GM21576 (cell line): Measurements from ENCODE around the gene ABCB8.
"Not testable (repeated sequence)": the region's sequence is repeated elsewhere in the genome, so short reads cannot be mapped to it uniquely, and the experiment has no call there.

ENCODE experiments used
- ATAC-seq: cut with Tn5 transposase; IDR thresholded peaks from one replicate; pipeline ENCODE4 v1.9.1; 2021; ENCODE audit warnings: mild to moderate bottlenecking, moderate library complexity; ENCODE audit not compliant: unreplicated experiment

ABCB8 gene

DNA sequence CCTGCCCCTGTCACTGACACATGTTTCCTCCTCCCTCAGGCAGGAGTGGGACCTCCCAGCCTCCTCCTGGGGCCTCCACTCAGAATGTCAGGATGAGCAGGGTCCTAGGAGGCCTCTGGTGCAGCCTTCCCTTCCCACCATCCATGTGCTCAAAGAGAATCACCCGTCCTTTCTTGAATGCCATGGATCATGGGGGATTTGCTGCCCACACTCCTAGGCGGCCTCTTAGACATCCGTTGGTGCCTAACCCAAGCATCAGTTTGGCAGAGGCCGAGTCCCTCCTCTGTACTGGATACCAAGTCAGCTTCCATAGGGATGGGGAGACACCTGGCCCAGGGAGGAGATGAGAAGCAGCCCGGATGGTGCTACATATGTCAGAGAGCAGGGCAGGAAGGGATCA lies 30.4 kb upstream of the ABCB8 start:
- no peak for ATAC-seq

DNA sequence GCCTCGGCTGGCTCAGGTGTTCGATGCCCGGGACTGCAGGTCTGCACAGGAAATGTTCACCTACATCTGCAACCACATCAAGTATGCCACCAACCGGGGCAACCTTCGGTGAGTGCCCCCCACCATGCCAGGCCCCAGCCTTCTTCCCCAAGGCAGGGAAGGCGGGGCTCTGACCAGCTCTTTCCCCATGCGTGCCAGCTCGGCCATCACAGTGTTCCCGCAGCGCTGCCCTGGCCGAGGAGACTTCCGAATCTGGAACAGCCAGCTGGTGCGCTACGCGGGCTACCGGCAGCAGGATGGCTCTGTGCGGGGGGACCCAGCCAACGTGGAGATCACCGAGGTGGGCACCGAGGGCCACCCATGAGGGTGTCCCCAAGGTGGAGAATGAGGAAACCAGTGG lies 29.9 kb upstream of the ABCB8 start:
- ATAC-seq = no peak

DNA sequence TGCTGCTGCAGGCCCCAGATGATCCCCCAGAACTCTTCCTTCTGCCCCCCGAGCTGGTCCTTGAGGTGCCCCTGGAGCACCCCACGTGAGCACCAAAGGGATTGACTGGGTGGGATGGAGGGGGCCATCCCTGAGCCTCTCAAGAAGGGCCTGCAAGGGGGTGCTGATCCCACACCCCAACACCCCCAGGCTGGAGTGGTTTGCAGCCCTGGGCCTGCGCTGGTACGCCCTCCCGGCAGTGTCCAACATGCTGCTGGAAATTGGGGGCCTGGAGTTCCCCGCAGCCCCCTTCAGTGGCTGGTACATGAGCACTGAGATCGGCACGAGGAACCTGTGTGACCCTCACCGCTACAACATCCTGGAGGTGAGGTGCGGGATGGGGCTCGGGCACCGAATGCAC lies 29.2 kb upstream of the ABCB8 start:
- no peak for ATAC-seq

DNA sequence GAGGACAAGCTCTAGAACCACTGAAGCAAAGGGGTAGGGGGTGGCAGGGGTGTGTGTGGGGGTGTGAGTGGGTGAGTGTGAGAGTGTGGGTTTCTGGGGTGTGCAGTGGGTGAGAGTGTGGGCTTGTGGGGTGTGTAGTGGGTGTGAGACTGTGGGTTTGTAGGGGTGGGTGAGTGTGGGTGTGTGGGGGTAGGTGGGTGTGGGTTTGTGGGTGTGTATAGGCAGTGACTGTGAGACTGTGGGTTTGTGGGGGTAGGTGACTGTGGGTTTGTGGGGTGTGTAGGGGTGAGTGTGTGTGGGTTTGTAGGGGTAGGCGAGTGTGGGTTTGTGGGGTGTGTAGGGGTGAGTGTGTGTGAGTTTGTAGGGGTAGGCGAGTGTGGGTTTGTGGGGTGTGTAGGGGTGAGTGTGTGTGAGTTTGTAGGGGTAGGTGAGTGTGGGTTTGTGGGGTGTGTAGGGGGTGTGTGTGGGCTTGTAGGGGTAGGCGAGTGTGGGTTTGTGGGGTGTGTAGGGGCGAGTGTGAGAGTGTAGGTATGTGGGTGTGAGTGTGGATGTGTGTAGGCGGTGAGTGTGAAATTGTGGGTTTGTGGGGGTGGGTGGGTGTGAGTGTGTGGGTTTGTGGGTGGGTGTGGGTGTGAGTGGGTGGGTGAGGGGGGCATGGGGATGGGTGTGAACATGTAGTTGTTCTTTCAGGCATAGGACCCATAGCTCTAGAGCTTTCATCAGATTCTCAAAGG lies 28.6 kb upstream of the ABCB8 start:
- no peak for ATAC-seq

DNA sequence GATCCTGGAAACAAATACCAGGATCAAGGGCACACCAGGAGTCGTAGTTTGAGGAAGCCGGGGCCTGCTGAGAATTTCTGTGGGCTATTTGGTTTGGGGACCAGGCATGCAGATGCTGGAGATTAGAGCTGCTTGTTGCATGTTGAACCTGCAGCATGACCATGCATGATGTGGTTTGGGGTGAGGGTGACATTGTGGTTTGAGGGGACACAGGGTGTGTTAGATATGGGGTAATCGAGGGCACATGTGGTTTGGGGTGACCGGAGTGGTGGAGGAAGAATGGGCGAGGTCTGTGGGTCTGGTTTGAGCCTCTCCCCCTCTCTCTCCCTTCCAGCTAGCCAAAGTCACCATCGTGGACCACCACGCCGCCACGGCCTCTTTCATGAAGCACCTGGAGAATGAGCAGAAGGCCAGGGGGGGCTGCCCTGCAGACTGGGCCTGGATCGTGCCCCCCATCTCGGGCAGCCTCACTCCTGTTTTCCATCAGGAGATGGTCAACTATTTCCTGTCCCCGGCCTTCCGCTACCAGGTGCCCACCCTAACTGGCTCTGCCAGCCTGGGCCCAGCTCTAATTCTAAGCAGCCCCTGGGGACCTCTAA lies 27.3 kb upstream of the ABCB8 start:
- no peak for ATAC-seq

DNA sequence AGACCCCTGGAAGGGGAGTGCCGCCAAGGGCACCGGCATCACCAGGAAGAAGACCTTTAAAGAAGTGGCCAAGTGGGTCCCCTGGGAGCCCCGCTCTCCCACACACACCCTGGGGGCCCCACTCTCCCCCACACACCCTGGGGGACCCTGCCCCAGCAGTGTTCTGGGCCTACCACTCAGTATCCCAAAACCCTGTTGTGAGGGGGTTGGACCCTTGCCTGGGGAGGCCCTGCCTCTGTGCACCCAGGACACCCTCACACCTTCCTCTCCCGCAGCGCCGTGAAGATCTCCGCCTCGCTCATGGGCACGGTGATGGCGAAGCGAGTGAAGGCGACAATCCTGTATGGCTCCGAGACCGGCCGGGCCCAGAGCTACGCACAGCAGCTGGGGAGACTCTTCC lies 26.7 kb upstream of the ABCB8 start:
- no peak for ATAC-seq

DNA sequence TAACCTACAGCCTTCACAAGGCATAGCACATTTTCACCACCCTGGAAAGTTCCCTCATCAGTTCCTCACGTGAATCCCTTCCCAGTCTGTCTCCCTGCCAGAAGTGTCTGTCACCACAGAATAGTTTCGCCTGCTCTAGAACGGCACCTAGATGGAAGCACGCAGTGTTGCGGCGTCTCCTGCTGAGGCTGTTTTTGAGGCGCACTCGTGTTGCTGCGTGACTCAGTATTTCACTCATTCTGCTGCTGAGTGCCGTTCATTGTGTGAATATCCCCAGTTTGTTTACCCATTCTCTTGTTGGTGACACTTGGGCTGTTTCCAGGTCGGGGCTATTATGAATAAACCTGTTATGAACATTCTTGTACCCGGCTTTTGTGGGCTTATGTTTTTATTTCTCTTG lies 24.7 kb upstream of the ABCB8 start:
- no peak for ATAC-seq

DNA sequence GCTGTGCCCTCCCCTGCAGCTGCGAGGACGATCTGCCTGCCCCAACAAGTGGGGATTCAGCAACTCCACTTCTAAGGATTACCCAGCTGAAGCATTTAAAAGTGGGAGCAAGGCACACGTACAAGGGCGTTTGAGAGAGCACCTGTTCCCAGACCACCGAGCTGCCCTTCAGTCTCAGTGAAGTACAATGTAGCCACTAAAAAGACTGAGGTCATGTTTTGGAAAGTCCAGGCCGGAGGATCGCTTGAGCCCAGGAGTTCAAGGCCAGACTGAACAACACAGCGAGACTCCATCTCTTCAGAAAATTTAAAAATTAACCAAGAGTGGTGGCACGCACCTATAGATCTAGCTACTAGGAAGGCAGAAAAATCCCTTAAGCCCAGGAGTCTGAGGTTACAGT lies 22.7 kb upstream of the ABCB8 start:
- ATAC-seq = no peak

DNA sequence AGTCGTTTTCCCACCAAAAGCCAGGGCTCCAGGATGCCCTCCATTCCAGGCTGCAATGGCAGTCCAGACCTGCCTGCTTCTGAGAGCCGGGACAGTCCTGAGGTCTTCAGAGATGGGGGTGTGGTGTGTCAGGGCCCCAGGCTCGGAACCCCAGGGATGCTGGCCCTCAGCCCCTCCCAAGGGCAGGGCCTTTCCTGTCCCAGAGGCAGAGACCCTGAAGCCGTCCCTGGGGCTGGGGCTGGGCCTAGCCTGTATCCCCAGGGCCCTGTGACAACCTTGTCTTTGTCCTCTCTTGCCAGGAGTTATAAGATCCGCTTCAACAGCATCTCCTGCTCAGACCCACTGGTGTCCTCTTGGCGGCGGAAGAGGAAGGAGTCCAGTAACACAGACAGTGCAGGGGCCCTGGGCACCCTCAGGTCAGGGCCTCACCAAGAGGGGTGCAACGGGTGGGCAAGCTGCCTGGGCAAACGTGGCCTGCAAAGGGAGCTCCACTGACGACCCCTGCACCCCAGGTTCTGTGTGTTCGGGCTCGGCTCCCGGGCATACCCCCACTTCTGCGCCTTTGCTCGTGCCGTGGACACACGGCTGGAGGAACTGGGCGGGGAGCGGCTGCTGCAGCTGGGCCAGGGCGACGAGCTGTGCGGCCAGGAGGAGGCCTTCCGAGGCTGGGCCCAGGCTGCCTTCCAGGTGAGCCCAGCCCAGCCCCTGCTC lies 21.5 kb upstream of the ABCB8 start:
- no peak for ATAC-seq

DNA sequence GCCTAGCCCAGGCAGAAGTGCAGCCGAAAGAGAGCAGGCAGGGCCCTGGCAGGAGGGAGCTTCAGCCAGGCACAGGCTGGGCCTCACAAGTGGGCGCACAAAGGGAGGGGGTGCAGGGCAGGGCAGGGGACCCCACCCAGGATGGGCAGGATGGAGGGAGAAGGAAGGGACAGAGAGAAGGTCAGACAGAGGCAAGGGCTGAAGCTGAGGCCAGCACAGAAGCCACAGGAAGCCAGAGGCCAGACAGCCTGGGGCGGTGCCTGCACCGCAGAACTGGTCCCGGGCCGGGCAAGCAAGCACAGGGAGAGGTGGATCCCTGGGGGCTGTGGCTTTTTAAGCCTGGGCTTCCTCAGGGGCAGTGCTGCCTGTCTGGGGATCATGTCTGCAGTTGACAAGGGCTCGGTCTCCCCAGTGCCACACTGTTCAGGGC lies 20.8 kb upstream of the ABCB8 start:
- no peak for ATAC-seq

DNA sequence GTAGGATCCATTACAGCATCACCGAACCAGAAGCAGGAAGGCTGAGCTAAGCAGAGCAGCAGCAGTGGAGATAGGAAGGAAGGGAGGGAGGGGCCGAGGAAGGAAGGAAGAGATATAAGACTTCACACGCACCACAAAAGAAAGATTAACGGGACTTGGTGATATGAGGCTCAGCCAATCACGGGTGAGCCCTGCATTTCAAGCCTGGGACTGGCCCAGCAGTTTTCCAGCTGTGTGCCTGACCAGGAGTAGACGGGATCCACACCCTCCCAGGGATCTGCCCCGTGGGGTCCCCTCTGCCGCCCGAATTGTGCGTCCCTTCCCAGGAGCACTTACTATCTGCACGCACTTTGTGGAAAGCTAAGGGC lies 20.1 kb upstream of the ABCB8 start:
- ATAC-seq = no peak

DNA sequence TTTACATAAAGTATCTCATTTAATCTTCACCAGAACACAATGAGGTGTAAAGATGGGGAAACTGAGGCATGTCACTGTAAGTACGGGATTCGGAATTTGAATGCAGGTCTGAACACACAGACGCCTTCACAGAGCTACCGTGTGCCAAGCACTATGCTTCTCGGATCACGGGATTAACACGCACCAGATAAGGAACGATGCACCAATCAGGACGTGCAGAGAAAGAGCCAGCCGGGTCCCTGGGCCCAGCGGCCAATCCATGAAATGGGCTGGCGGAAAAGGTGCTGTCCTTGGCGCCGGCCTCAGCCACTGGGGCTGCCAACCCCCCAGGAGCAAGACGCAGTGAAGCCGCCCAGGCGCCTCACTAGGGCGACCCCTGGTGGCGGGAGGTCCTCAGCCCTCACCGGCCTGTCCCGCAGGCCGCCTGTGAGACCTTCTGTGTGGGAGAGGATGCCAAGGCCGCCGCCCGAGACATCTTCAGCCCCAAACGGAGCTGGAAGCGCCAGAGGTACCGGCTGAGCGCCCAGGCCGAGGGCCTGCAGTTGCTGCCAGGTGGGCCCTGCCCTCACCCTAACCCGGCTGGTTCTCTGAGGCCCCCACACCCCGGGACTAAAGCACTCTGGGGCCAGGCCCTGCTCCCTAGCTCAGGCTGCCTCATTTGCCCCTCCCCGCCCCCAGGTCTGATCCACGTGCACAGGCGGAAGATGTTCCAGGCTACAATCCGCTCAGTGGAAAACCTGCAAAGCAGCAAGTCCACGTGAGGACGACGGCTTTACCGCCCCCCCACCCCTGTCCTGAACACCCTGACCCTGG lies 19.5 kb upstream of the ABCB8 start:
- ATAC-seq = no peak

DNA sequence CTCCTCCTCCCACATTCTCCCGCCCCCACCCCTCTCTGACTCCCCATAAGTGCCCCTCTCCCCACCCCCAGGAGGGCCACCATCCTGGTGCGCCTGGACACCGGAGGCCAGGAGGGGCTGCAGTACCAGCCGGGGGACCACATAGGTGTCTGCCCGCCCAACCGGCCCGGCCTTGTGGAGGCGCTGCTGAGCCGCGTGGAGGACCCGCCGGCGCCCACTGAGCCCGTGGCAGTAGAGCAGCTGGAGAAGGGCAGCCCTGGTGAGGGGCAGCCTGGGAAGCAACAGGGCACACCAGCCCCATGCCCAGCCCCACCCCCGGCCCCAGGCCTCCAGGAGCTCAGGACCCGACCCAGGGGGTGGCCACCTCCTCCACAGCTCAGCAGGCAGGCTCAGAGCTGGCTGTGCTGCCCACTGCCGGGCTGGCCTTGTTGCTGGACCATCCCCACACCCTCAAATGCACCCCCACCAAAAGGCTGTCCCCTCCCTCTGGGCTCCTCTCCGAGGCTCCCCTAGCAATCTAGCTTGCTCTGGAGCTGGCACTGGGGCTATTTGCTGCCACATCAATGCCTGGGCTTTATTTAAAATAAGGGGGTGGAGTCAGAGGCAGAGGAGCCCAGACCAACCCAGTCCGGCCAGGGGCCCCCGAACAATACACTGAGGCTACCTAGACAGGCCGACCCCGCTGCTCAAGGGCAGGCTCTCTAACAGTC lies 18.8 kb upstream of the ABCB8 start:
- ATAC-seq = no peak

DNA sequence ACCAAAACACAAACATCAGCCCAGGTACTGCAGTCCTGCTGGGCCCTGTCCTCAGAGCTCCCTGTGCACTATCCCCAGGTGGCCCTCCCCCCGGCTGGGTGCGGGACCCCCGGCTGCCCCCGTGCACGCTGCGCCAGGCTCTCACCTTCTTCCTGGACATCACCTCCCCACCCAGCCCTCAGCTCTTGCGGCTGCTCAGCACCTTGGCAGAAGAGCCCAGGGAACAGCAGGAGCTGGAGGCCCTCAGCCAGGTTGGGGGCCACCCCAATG lies 18.3 kb upstream of the ABCB8 start:
- ATAC-seq = no peak

DNA sequence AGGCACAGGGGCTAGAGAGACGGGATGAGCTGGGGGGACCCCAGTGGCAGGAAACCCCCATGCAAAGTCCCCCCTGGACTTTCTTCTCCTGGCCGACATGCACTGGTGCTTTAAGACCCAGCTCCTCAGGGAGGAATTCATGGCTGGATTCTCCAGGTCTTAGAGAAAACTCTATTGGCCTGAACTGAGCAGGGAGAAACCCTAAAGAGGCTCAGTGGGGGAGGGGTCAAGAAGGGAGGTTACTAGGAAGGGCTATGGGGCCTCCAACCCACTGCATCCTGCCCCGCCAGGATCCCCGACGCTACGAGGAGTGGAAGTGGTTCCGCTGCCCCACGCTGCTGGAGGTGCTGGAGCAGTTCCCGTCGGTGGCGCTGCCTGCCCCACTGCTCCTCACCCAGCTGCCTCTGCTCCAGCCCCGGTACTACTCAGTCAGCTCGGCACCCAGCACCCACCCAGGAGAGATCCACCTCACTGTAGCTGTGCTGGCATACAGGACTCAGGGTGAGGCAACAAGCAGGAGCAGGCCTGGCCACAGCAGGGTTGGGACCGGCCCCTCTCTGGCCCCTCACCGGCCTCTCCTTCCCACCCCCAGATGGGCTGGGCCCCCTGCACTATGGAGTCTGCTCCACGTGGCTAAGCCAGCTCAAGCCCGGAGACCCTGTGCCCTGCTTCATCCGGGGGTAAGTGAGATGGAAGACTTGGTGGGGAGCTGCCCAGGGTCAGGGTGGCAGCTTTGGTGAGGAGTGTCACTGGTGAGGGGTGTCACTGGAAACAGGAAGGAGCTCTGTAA lies 17.7 kb upstream of the ABCB8 start:
- ATAC-seq = no peak

DNA sequence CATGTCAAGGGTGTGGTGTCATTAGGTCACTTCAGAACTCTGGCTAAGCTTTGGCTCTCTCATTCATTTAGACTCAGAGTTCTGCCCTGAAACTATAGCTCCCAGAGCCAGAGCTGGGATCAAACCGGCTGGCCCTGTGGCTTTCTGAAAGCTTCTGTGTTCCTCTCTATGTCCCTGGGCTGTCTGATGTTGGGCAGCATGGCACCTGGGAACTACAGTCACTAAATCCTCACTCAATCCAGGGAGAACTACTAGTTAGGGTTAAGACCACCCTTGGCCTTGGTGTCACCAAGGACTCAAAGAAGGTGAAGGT lies 17.2 kb upstream of the ABCB8 start:
- ATAC-seq = no peak

DNA sequence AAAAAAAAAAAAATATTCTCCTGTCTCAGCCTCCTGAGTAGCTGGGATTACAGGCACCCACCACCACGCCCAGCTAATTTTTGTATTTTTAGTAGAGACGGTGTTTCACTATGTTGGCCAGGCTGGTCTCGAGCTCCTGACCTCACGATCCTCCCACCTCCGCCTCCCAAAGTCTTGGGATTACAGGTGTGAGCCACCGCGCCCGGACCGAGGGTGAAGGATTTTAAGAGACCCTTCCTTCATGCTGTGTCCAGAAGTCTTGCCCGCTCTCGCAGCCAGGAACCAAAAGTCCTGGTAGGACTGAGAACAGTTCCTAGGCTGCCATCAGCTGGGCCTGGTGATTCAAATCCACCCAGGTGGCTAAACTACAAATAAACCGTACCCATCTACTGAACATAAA lies 16.6 kb upstream of the ABCB8 start:
- ATAC-seq = not testable (repeated sequence)

DNA sequence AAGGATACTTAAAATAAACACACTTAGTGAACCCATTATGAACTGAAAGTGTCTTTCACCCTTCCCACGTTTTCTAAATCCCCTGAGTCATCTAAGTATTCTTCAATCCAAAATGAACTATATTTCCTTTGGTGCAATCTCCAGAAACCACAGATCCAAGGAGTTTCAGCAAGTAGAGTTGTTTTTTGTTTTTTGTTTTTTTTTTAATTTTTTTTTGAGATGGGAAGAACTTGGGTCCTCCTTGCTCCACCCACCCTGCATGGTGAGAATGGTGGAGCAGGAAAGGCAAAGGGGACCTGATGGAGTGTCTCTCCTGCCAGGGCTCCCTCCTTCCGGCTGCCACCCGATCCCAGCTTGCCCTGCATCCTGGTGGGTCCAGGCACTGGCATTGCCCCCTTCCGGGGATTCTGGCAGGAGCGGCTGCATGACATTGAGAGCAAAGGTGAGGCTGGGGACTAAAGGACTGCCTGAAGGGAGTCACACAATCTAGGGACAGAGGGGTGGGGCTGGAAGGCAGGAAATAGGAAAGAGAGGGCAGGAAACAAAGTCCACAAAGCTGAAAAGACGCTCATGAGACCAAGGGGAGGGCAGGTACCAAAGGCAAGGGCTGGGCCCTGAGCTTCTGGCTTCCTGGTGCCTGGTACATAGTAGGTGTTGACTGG lies 16.1 kb upstream of the ABCB8 start:
- no peak for ATAC-seq

DNA sequence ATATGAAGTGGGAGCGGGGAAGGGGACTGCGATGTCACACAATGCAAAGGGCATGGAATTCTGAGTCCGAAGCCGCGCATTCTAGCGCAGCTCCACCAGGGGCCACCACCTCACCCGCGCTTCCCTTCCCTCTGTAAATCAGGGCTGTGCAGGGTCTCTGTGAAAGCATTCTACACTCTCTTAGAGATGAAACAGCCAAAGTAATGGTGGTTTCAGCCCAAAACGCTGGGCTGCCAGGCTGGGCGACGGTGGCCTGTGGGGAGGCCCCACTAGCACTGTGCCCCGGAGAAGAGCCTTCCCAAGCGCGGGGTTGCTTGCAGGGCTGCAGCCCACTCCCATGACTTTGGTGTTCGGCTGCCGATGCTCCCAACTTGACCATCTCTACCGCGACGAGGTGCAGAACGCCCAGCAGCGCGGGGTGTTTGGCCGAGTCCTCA lies 15.3 kb upstream of the ABCB8 start:
- ATAC-seq = no peak

DNA sequence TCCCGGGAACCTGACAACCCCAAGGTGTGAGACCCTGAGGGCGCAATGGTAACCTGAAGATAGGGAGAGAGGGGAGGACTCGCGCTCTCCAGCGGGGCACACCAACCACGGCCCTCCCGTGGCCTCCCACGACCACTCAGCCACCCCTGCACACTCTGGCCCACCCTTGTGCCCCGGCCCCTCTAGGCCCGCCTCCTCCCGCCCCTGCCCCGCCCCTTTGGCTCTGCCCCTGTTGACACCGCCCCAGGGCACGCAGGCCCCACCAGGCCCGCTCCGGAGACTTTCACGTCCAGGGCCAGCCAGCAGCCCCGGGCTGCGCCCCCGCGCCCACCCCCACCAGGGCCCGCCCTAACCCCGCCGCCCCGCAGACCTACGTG lies 14.9 kb upstream of the ABCB8 start:
- no peak for ATAC-seq
